GM21447 (cell line): Measurements from ENCODE around the gene PTDSS2.

Experiments used
- ATAC-seq: cut with Tn5 transposase; IDR thresholded peaks from one replicate; pipeline ENCODE4 v1.9.1; 2021; ENCODE audit not compliant: unreplicated experiment

The PTDSS2 gene

GRCh38 chr11:488992-489391 lies 38.9 kb downstream of the PTDSS2 start:
- no peak for ATAC-seq

GRCh38 chr11:489610-490185 lies 39.6 kb downstream of the PTDSS2 start:
- no peak for ATAC-seq

GRCh38 chr11:490186-490929 lies 40.3 kb downstream of the PTDSS2 start:
- ATAC-seq: no peak

GRCh38 chr11:490930-491260 lies 40.8 kb downstream of the PTDSS2 start:
- no peak for ATAC-seq

GRCh38 chr11:491358-491757 lies 41.3 kb downstream of the PTDSS2 start:
- no peak for ATAC-seq

GRCh38 chr11:492427-493226 lies 42.5 kb downstream of the PTDSS2 start:
- ATAC-seq: no peak

- ATAC-seq: no peak
Measured at GRCh38 chr11:494761-495536, 44.9 kb downstream of the PTDSS2 start.

GRCh38 chr11:495537-495931 lies 45.5 kb downstream of the PTDSS2 start:
- ATAC-seq: no peak

GRCh38 chr11:496834-497564 lies 46.9 kb downstream of the PTDSS2 start:
- no peak for ATAC-seq

- no peak for ATAC-seq
Measured at GRCh38 chr11:497565-498296, 47.7 kb downstream of the PTDSS2 start.

GRCh38 chr11:498297-499181 lies 48.5 kb downstream of the PTDSS2 start:
- no peak for ATAC-seq

GRCh38 chr11:499201-500076 lies 49.4 kb downstream of the PTDSS2 start:
- ATAC-seq: no peak

GRCh38 chr11:501001-501682 lies 51.1 kb downstream of the PTDSS2 start:
- no peak for ATAC-seq

GRCh38 chr11:501683-502287 lies 51.7 kb downstream of the PTDSS2 start:
- no peak for ATAC-seq

- ATAC-seq: no peak
Measured at GRCh38 chr11:502288-503178, 52.5 kb downstream of the PTDSS2 start.
